Astrocyte of the cerebellum (primary cell): ENCODE data around the gene EIF4E2.

Experiments
- DNase-seq: peaks from one replicate; pipeline ENCODE4 v3.0.0-alpha.2; 2011; ENCODE audit warnings: low read depth
- H3K4me3 ChIP-seq: 2 replicates; pipeline ENCODE4 v1.5.1; 2011; ENCODE audit warnings: mild to moderate bottlenecking, low read depth, low read length, moderate library complexity
- in situ Hi-C: cut with HindIII; loops from 2 replicates; pipeline ENCODE4 v1.10.0; 2017; ENCODE audit warnings: low sequenced_read_pairs
- TF ChIP-seq, protein P1 (sequence below): IDR thresholded peaks from 2 replicates; pipeline ENCODE4 v1.5.1; 2012; ENCODE audit warnings: low read length, low read depth, moderate library complexity, mild to moderate bottlenecking; ENCODE audit errors: missing control alignments

The EIF4E2 gene

DNA sequence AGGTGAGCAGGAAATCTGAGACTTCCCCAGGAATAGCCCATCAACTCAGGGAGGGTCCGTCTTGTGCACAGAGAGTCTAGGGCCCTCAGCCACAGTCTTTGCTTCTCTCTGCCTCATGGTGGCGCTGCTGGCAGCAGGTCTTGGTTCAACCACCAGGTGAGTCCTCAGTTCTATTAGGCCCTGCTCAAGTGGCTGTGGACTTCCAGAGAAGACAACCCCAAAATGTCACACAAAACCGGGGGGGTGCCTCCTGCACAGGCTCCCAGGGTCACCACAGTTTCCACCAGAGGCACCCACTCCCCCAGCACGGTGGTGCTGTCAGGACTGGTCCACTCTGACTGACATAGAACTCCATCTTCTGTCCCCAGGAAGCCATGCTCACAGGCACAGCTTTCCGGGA, 13.4 kb upstream of the EIF4E2 start:
- no peak for DNase-seq
- in situ Hi-C loops, result no loop called here
- H3K4me3 ChIP-seq, result no peak overlapping the region
- TF ChIP-seq, protein P1, sequence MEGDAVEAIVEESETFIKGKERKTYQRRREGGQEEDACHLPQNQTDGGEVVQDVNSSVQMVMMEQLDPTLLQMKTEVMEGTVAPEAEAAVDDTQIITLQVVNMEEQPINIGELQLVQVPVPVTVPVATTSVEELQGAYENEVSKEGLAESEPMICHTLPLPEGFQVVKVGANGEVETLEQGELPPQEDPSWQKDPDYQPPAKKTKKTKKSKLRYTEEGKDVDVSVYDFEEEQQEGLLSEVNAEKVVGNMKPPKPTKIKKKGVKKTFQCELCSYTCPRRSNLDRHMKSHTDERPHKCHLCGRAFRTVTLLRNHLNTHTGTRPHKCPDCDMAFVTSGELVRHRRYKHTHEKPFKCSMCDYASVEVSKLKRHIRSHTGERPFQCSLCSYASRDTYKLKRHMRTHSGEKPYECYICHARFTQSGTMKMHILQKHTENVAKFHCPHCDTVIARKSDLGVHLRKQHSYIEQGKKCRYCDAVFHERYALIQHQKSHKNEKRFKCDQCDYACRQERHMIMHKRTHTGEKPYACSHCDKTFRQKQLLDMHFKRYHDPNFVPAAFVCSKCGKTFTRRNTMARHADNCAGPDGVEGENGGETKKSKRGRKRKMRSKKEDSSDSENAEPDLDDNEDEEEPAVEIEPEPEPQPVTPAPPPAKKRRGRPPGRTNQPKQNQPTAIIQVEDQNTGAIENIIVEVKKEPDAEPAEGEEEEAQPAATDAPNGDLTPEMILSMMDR, result peak; percentile 11

DNA sequence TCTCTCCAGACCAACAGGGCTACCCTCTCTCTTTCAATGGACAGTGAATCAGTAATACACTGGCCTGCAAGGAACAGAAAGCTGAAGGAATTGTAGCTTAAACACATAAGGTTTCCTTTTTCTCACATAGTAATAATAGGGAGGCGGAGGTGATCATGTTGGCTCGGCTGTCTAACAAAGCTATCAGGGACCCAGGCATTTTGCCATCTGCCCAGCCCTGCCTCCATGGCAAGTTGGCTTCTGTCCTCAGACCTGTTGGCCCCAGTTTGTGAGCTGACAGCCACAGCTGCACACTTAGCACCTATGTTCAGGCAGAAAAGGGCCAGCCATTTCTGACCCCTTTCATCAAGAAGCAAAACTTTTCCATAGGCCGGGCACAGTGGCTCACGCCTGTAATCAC, 13.0 kb upstream of the EIF4E2 start:
- DNase-seq, result no peak
- no peak overlapping the region for H3K4me3 ChIP-seq
- TF ChIP-seq, protein P1, result no peak
- in situ Hi-C loops, result no loop called here

DNA sequence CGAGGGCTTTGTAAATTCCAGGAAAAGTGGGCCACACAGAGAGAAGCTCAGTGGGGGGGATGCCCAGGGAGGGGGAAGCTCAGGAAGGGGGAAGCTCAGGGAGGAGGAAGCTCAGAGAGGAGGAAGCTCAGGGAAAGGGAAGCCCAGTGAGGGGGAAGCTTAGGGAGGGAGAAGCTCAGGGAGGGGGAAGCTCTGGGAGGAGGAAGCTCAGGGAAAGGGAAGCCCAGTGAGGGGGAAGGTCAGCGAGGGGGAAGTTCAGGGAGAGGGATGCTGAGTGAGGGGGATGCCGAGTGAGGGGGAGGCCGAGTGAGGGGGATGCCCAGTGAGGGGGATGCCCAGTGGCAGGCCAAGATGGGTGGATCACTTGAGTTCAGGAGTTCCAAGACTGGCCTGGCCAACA, 11.8 kb upstream of the EIF4E2 start:
- no peak for DNase-seq

DNA sequence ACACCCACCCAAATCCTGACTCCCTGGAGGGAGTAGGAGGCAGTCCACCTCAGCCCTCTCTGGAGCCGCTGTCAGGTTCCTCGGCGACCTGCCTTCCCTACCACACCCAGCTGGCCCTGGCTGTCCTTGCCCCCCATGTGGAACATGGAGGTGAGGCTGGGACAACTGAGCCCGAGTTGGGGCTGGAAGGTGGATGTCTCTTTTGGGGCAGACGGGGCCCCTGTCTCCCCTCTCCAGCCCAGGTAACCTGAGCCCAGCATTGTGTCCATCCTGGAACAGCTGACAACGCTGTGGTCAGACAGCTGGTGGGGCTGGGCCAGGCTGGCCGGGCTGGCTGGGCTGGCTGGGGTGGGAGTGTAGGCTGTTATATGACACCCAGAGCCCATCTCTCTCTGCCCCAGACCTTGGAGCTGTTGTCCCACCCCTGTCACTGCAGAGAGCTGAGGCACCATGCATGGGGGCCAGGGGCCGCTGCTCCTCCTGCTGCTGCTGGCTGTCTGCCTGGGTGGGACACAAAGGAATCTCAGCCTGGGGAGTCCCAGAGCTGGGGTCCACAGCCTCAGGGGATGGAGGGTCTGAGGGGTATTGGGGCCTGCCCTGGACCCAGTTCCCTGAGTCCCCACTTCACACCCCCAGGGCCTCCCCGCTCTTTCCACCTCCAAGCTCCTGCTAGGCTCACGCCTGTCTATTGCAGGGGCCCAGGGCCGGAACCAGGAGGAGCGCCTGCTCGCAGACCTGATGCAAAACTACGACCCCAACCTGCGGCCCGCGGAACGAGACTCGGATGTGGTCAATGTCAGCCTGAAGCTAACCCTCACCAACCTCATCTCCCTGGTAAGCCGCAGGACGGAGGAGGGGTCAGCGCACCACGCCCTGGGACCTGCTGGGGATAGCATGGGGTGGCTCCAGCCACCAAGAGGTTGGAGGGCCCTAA, 10.9 kb upstream of the EIF4E2 start, which contains the start of gene CHRNG:
TSS of gene CHRNG (plus strand) at position 395 of the 934 bp plus-strand sequence. CDS start at position 451, 56 bp downstream.
- in situ Hi-C loops, result no loop called here
- DNase-seq, result no peak
- TF ChIP-seq, protein P1, result no peak
- no peak within 1 kb of the TSS for H3K4me3 ChIP-seq

More for the DNA sequence above, 11.8 kb upstream of the EIF4E2 start:
- H3K4me3 ChIP-seq, result no peak overlapping the region
- TF ChIP-seq, protein P1, result no peak
- in situ Hi-C loops, result no loop called here

DNA sequence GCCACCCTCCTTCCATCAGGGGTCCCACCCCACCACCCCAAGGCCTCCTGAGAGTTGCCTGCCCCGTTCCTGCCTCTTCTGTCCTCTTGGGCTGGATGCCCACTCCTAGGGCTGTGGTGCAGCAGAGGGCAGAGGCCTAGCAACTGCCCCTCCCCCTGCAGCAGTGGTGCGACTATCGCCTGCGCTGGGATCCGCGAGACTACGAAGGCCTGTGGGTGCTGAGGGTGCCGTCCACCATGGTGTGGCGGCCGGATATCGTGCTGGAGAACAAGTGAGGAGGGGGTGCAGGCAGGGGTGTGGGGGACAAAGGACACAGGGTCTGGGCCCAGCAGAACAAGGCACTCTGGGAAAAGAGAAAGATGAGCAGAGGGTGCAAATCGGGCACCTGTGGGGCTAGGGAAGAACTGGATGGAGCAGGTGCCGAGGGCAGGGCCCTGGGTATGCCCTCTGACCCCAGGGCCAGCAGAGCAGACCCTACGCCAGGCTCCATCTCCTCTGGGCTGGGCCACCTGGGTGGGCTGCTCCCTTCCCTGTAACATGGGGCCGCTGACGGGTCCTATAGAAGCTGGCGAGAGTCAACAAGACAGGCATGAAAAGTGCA, 9.9 kb upstream of the EIF4E2 start:
- TF ChIP-seq, protein P1, result no peak
- in situ Hi-C loops, result no loop called here
- DNase-seq, result no peak
- H3K4me3 ChIP-seq, result no peak overlapping the region

DNA sequence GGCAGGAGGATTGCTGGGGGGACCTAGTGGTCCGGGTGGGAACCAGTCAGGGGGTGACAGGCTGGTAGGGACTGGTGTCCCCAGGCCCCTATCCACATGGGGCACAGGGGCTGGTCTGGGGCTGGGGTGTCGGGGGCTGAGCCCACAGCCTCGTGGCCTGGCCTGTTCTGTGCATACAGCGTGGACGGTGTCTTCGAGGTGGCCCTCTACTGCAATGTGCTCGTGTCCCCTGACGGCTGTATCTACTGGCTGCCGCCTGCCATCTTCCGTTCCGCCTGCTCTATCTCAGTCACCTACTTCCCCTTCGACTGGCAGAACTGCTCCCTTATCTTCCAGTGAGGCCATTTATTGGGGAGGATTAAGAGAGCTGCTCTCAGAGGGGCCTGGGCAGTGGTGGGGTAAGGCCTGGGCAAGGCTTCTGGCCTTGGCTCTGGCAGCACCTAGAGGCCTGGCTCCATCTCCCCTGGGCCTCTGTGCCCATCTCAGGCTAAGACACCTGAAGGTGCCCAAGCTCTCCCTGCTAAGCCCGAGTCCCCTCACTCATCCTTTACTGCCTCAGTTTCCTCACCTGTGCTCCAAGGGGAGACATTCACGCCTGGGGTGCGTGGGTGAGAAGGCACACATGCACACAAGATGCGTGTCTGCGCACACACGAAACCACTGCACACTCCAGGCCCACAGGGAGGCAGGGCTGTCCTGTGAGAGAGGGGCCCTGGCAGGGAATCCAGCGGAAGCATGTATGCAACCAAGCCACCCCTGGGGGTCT, 9.1 kb upstream of the EIF4E2 start:
- in situ Hi-C loops, result no loop called here
- H3K4me3 ChIP-seq, result no peak overlapping the region
- TF ChIP-seq, protein P1, result no peak
- DNase-seq, result no peak
